Body of pancreas (tissue), 4 donors: ENCODE results near the gene RHOT2.

ENCODE experiments used
- CTCF ChIP-seq, 7 experiments: fragments of 450-650 bp in 4 of 7; fragments of 200-600 bp in 3 of 7; sonication (generic) in 3 of 7; IDR thresholded peaks; one replicate each; pipeline ENCODE4 v1.5.1; 2016 to 2019; ENCODE audit warnings: antibody characterized with exemption in 7 of 7
- POLR2A ChIP-seq, 3 donors: fragments of 450-650 bp; IDR thresholded peaks; one replicate each; pipeline ENCODE4 v1.6.1; 2016; ENCODE audit warnings: antibody characterized with exemption in 3 of 3, mild to moderate bottlenecking in 2 of 3

DNA sequence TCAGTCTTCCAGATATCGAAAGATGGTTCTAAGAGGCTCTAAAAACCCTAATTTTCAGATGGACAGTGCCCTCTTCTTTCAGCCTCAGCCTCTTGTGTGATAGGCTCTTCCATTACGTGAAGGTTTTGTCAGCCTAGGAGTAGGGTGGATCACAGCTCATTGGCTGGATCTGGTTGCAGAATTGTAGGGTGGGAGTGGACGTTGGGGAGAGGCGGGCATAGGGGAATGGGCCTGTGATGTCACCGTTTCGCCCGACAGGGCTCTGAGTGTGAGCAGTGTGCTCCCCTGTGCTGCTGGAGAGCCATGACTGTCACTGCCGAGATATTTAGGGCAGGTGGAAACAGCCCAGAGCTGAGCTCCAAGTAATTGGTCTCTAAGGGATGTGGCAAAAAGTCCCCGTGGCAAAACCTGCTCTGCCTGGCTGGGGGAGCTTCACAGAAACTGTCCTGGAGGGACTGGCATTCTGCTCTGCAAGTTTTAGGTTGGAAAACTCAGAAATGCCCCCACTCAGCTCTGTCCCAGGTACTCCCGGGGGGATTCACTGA lies 43.3 kb upstream of the RHOT2 start:
- TF ChIP-seq POLR2A (IDR thresholded peaks at IDR 0.05), result no peak
- TF ChIP-seq CTCF (IDR thresholded peaks at IDR 0.05), result no peak
